GM21723 (cell line): ENCODE measurements around the gene ALAD.
"Not testable (repeated sequence)": the region's sequence is repeated elsewhere in the genome, so short reads cannot be mapped to it uniquely, and the experiment has no call there.

Experiments
- ATAC-seq: cut with Tn5 transposase; IDR thresholded peaks from one replicate; pipeline ENCODE4 v1.9.1; 2021; ENCODE audit warnings: mild to moderate bottlenecking, moderate library complexity; ENCODE audit not compliant: unreplicated experiment

The ALAD gene

DNA sequence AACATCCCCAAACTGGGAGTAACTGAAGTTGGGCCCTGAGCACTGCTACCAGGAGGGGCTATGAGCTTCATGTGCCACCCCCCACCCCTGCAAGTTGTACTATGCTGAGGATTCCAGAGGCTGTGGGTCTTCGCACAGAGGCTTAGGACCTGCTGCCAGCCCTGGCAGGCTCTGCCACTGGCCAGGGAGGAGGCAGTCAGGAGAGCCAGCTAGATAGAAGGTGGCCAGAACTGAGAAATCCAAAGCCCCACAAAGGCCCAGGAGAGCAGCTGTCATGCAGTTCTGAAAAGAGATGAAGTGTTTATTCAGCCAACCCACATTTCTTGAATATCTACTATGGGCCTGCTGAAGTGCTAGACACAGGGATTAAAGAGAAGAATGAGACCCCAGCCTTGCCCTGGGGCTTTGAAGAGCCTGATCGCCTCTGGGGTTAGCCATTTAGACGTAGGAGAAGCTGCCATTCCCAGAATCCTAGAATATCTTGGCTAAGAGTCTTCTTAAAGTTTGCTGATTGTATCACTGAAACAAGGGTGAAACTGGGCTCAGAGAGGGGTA is 1.4 kb downstream of the ALAD start:
- ATAC-seq: no peak

GRCh38 chr9:113398796-113399195 is 2.3 kb downstream of the ALAD start:
- no peak for ATAC-seq

- ATAC-seq: no peak
Observed at GRCh38 chr9:113397203-113397631, 3.9 kb downstream of the ALAD start.

DNA sequence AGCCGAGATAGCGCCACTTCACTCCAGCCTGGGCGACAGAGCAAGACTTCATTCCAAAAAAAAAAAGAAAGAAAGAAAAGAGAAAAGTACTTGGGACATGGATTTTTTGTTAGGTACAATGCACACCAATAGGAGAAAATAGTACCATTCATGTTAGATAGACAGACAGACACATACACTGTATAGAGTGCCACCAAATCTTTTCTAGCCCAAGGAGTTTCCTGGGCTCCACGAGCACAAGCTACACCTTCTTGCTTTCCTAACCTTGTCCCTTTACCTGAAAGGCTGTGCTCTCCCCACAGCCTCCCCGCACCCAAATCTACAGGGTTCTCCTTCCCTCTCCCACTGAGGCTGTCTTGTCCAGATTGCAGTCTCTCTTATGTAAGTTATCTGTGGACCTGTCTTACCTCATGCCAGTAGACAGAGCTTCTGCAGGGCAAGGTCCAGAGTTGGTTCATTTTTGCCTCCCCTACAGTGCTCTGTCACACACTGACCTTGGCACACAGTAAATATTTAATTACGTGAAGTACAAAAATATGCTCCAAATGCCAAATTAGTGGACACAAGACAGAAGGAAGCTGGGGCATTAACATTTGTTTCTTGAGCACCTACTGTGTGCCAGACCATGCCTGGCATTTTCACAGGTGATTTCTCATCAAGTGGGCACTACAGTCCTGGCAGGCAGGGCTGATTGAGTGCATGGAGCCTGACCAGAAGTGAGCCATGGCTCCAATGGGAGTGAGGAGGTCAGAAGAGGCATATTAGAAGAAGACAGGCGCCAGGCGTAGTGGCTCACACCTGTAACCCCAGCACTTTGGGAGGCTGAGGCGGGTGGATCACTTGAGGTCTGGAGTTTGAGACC is 5.9 kb downstream of the ALAD start:
- ATAC-seq: no peak

DNA sequence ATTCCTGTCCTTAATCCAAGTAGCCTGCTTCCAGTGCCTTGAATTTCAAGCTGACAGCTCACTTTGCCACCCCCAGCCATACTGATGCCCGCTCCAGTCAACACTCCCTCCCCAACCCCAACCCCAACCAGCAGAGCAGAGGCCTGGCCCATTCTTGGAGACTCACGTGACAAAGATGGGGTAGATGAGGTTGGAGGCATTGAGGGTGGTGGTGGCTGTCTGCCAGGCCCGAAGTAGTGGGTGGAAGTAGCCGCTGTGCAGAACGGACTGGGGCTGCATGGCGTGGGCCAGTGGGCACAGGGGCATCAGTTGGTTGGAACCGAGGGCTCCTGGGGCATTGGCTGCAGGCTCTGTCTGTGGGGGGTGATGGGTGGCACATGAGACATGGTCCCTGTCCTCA is 7.8 kb downstream of the ALAD start:
- no peak for ATAC-seq

- ATAC-seq: no peak
Observed at GRCh38 chr9:113391917-113392316, 9.2 kb downstream of the ALAD start.

DNA sequence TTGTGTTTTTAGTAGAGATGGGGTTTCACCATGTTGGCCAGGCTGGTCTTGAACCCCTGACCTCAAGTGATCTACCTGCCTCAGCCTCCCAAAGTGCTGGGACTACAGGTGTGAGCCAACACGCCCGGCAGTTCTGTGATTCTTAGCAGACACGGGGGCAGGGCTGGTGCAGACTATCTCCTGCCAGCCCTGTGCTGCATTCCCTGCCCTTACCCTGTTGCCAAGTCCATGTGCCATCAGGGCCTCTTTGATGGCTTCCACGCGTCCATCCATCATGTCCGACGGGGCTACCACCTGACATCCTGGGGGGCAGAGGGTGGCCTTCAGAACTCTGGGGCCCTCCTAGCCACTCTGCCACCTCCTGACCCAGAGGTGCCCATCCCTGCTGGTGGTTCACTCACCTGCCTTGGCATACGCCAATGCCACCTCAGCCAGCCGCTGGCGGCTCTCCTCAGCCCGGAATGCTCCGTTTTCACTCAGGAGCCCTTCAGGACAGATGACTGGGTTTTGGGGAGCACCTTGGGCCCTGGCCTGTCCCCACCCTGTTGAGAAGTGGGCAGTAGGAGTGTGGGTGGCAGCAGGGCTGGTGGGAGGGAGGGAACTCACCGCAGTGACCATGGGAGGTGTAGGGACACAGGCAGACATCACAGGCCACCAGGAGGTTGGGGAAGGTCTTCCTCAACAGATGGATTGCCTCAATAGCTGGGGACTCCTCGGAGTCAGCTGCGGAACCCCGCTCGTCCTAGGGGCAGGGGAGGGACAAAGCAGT is 10.7 kb downstream of the ALAD start:
- ATAC-seq: no peak

GRCh38 chr9:113389451-113389850 is 11.6 kb downstream of the ALAD start:
- no peak for ATAC-seq

DNA sequence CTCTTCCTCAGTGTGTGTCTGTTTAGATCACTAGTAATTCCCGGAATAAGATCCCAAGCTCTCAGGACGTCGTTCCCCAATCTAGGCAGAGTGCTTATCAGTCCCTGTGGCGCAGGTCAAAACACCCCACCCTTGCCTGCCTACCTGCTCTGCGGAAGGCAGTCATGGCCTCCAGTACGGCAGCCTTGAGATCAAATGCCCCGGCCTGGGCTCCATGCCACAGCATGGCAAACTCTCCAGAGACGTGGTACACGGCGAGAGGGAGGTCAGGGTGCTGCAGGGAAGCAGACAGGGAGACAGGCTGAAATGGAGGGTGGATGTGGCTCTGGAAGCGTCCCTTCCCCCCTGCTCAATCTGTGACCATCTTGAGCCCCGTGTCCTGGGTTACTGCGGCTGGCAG is 12.3 kb downstream of the ALAD start:
- ATAC-seq: no peak

DNA sequence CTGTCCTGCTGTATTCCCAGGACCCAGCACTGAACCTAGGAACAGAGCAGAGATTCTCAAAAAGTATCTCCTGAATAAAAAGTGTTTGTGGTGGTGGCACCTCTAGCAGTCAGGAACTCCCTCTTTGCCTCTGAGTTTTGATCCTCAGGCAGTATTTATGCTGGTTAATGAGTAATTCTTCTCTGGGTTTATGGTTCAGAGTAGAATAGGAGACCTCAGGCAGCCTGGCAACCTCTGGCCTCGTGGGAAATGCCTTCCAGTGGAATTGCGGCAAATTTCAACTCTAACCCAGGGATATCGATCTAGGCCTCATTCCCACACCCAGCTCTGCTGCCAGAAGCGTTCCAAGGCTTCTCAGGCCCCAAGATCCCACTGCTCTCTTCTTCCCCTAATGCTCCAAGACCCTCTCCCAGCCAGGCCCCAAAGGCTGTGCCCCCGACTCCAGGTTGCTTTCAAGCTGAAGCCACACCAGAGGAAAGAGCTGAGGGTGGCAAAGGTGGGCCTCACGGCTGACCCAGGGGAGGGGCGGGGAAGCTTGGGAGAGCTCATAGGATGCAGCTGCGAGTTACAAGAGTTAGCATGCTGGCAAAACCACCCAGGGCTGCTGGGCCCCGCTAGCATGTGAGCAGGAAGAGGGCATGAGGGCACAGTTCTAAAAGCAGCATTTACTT is 13.4 kb downstream of the ALAD start:
- ATAC-seq: no peak

DNA sequence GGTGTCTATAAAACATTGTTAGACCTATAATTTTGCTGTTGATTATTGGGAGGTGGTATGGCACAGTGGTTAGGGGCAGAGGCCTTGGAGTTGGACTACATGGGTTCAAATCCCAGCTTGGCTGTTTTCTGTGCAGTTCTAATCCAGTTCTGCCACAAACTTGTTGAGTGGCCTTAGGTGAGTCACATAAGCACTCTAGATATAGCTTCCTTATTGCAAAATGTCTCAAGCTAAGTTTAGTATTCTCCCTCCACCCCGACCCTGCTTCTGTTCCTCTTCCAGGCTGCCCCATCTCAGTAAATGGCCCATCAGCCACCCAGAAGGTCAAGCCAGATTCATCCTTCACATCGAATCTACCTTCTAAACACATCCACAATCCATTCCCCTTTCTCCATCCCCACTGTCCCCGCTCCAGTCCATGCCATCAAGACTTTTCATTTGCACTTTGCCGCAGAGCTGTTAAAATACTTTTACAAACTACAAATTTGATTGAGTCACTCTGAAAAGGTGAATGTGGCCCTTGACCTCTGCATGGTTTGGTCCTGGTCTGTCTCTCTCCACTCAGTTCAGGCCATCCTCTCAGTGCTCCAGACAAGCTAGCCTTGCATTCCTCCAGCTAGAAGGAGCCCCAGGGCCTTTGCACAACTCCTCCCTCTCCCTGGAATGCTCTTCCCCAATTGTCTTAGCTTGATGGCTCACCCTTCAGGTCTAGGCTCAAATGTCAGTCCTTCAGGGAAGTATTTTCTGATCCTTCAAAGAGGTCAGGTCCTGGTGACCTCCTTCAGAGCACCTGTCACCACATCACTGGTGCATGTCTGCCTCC is 14.3 kb downstream of the ALAD start:
- no peak for ATAC-seq

GRCh38 chr9:113381909-113382411 is 19.1 kb downstream of the ALAD start:
- ATAC-seq: no peak

- not testable (repeated sequence) for ATAC-seq
Observed at GRCh38 chr9:113381441-113381840, 19.6 kb downstream of the ALAD start.

GRCh38 chr9:113380869-113381378 is 20.2 kb downstream of the ALAD start:
- ATAC-seq: peak; percentile 63

- ATAC-seq: not testable (repeated sequence)
Observed at GRCh38 chr9:113379829-113380210, 21.3 kb downstream of the ALAD start.

DNA sequence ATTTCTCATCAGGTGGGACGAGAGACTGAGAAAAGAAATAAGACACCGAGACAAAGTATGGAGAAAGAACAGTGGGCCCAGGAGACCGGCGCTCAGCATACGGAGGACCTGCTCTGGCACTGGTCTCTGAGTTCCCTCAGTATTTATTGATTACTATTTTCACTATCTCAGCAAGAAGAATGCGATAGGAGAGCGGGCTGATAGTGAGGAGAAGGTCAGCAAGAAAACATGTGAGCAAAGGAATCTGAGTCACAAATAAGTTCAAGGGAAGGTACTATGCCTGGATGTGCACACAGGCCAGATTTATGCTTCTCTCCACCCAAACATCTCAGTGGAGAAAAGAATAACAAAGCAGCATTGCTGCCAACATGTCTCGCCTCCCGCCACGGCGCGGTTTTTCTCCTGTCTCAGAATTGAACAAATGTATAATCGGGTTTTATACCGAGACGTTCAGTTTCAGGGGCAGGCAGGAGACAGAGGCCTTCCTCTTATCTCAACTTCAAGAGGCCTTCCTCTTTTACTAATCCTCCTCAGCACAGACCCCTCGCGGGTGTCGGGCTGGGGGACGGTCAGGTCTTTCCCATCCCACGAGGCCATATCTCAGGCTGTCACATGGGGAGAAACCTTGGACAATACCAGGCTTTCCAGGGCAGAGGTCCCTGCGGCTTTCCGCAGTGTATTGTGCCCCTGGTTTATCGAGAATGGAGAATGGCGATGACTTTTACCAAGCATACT is 21.8 kb downstream of the ALAD start:
- ATAC-seq: not testable (repeated sequence)

- peak; percentile 83 for ATAC-seq
Observed at GRCh38 chr9:113376634-113377567, 24.2 kb downstream of the ALAD start, which contains the start of gene HDHD3. HDHD3 (minus strand) TSS chr9:113376986; CDS start chr9:113374354, 2,632 bp downstream.
